ENCODE results near the gene CUTC.
"Not testable (repeated sequence)": the region's sequence is repeated elsewhere in the genome, so short reads cannot be mapped to it uniquely, and the experiment has no call there.

CUTC gene

DNA sequence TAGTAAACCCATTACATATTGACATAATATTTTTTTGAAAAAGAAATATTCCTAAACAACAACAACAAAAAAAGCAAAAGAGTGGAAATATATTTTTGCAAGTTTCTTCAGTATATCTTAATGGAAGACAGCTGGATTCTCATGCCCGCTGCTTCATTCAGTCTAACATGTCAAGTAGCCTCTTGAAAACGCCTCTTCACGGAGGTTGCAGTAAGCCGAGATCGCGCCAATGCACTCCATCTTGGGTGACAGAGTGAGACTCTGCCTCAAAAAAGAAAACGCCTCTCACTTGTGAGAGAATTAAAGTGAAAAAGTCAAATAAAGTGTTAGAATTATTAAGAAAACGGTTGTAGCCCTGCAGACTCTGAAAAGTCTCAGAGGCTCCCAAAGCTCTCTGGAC is 1.3 kb downstream of the CUTC start:
- H3K27ac ChIP-seq: no peak overlapping the region
- no peaks in the 10 kb centered on the region for H3K9me3 ChIP-seq (ENCODE audit: severe bottlenecking)
- no peak overlapping the region for H3K4me3 ChIP-seq (ENCODE audit: low read depth, low read length)
- no peaks in the 10 kb centered on the region for H3K27me3 ChIP-seq (ENCODE audit: insufficient read depth, low read depth, severe bottlenecking)
- TF ChIP-seq, protein P1, sequence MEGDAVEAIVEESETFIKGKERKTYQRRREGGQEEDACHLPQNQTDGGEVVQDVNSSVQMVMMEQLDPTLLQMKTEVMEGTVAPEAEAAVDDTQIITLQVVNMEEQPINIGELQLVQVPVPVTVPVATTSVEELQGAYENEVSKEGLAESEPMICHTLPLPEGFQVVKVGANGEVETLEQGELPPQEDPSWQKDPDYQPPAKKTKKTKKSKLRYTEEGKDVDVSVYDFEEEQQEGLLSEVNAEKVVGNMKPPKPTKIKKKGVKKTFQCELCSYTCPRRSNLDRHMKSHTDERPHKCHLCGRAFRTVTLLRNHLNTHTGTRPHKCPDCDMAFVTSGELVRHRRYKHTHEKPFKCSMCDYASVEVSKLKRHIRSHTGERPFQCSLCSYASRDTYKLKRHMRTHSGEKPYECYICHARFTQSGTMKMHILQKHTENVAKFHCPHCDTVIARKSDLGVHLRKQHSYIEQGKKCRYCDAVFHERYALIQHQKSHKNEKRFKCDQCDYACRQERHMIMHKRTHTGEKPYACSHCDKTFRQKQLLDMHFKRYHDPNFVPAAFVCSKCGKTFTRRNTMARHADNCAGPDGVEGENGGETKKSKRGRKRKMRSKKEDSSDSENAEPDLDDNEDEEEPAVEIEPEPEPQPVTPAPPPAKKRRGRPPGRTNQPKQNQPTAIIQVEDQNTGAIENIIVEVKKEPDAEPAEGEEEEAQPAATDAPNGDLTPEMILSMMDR (IDR thresholded peaks at IDR 0.05; ENCODE audit: low read depth, low read length): no peak
- DNase-seq: no peak
- H3K36me3 ChIP-seq: peaks cover 15% of the 10 kb centered on the region

DNA sequence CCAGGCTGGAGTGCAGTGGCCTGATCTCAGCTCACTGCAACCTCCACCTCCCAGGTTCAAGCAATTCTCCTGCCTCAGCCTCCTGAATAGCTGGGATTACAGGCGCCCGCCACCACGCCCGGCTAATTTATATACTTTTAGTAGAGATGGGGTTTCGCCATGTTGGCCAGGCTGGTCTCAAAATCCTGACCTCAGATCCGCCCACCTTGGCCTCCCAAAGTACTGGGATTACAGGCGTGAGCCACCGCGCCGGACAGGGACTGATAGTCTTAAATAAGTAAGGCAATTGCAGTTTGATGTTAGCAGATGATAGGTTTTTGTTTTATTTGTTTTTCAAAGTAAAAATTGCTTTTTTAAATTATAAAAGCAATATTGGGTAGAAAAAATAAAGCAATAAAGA is 2.1 kb downstream of the CUTC start:
- not testable (repeated sequence) for H3K4me3 ChIP-seq (ENCODE audit: low read depth, low read length); H3K27ac ChIP-seq; H3K9me3 ChIP-seq (ENCODE audit: severe bottlenecking); H3K27me3 ChIP-seq (ENCODE audit: insufficient read depth, low read depth, severe bottlenecking); DNase-seq
- H3K36me3 ChIP-seq: peaks cover 12% of the 10 kb centered on the region

DNA sequence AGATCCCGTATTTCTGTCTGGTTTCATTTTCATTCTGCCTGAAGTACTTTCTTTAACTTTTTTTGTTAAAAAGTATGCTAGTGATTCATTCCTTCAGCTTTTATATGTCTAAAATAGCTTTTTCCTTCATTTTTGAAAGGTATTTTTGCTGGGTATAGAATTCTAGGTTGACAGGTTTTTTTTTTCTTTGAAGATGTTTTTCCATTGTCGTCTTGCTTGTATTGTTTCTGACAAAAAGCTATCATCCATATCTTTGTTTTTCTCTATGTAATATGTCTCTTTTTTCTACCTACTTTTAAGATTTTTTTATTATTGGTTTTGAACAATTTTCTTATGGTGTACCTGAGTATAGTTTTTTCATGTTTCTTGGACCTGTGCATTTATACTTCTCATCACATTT is 8.2 kb downstream of the CUTC start:
- peaks cover 67% of the 10 kb centered on the region for H3K36me3 ChIP-seq
- no peak overlapping the region for H3K27ac ChIP-seq
- peaks cover 4% of the 10 kb centered on the region for H3K9me3 ChIP-seq (ENCODE audit: severe bottlenecking)
- no peak overlapping the region for H3K4me3 ChIP-seq (ENCODE audit: low read depth, low read length)
- DNase-seq: no peak
- no peaks in the 10 kb centered on the region for H3K27me3 ChIP-seq (ENCODE audit: insufficient read depth, low read depth, severe bottlenecking)
- TF ChIP-seq, protein P1 (IDR thresholded peaks at IDR 0.05; ENCODE audit: low read depth, low read length): no peak

DNA sequence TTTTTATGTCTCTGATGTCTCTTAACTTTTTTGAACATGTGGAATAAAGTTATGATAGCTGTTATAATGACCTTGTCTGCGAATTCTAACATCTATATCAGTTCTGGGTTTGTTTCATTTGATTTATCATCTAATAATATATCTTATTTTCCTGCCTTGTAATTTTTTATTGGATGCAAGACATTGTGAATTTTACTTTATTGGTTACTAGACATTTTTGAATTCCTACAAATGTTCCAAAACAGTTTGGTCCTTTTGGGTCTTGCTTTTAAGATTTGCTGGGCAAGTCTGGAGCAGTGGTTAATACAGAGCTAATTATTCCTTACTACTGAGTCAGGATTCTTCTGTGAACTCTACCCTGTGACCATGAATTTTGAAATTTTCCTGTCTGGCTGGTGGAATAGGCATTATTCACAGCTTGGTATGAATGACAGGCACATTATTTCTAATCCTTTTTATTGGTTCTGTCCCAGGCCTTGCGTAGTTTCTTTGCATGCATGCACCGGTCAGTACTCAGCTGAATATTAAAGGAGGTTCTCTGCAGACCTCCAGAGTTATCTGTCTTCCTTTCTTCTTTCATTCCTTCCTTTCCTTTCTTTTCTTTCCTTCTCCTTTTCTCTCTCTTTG is 9.0 kb downstream of the CUTC start:
- TF ChIP-seq, protein P1 (IDR thresholded peaks at IDR 0.05; ENCODE audit: low read depth, low read length): no peak
- DNase-seq: no peak
- H3K27ac ChIP-seq: no peak overlapping the region

DNA sequence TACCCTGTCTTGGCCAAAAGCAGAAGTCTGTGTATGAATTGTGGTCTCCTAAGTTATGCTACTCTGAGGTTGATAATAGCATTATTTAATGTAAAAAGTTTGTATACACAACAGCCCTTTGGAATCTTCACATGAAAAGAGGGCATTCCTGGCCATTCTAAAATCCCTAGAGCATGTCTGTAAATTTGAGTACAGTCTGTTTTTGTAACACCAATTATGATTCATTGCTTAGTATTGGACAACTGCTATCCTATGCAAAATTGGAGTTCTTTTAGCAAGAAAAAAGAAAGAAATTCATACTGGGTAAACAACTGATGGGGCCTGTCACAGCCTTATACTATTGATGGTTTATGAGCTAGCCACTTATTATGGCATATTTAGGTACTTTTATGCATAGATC is 10.2 kb downstream of the CUTC start:
- Histone ChIP-seq H3K36me3 (peaks cover 83% of the 10 kb centered on the region), H3K9me3 (ENCODE audit: severe bottlenecking) (peaks cover 4% of the 10 kb centered on the region), H3K4me3 (ENCODE audit: low read depth, low read length) (no peak overlapping the region), H3K27ac (no peak overlapping the region), H3K27me3 (ENCODE audit: insufficient read depth, low read depth, severe bottlenecking) (no peaks in the 10 kb centered on the region)
- TF ChIP-seq, protein P1 (IDR thresholded peaks at IDR 0.05; ENCODE audit: low read depth, low read length): no peak
- DNase-seq: no peak

More for the DNA sequence above, 9.0 kb downstream of the CUTC start:
- Histone ChIP-seq H3K4me3 (ENCODE audit: low read depth, low read length) (no peak overlapping the region), H3K9me3 (ENCODE audit: severe bottlenecking) (peaks cover 4% of the 10 kb centered on the region), H3K27me3 (ENCODE audit: insufficient read depth, low read depth, severe bottlenecking) (no peaks in the 10 kb centered on the region), H3K36me3 (peaks cover 75% of the 10 kb centered on the region)

DNA sequence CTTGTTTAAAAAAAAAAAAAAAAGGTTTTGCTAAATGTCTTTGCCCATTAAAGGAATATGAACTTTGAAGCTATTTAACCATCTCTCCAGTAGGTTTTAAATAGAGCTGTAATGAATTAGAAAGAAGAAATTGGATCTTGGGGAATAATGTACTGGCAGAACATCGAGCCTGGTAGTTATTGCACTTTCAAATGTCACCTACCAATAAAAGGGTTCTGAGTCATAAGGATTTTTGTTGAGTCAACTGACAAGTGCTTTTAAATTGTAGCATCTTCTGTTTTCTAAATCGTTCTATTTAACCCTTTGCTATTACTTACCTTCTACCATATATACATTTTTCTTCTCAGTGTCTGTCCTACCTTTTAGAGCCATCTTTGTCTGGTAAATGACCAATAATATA is 10.7 kb downstream of the CUTC start:
- no peak overlapping the region for H3K27ac ChIP-seq
- DNase-seq: no peak
- H3K9me3 ChIP-seq (ENCODE audit: severe bottlenecking): peaks cover 4% of the 10 kb centered on the region
- H3K36me3 ChIP-seq: peaks cover 83% of the 10 kb centered on the region
- TF ChIP-seq, protein P1 (IDR thresholded peaks at IDR 0.05; ENCODE audit: low read depth, low read length): no peak
- H3K27me3 ChIP-seq (ENCODE audit: insufficient read depth, low read depth, severe bottlenecking): no peaks in the 10 kb centered on the region
- H3K4me3 ChIP-seq (ENCODE audit: low read depth, low read length): no peak overlapping the region

Data from WERI-Rb-1 (cell line).